Kidney capillary endothelial cell (primary cell): Measurements from ENCODE around the gene HDAC9.

ENCODE experiments used
- DNase-seq: peaks from one replicate; pipeline ENCODE4 v3.0.0-alpha.2; 2018; ENCODE audit warnings: low spot score

HDAC9 gene

GRCh38 chr7:18845700-18846099 is 350.2 kb downstream of the HDAC9 start:
- DNase-seq: no peak

- no peak for DNase-seq
These were observed 351.2 kb downstream of the HDAC9 start for GRCh38 chr7:18846765-18847215.

GRCh38 chr7:18849130-18849529 is 353.6 kb downstream of the HDAC9 start:
- no peak for DNase-seq

GRCh38 chr7:18855796-18856195 is 360.2 kb downstream of the HDAC9 start:
- no peak for DNase-seq

GRCh38 chr7:18858232-18858631 is 362.7 kb downstream of the HDAC9 start:
- DNase-seq: no peak

GRCh38 chr7:18859318-18859717 is 363.8 kb downstream of the HDAC9 start:
- DNase-seq: no peak

GRCh38 chr7:18860221-18860620 is 364.7 kb downstream of the HDAC9 start:
- DNase-seq: no peak

- DNase-seq: no peak
These were observed 366.1 kb downstream of the HDAC9 start for GRCh38 chr7:18861514-18862118.

GRCh38 chr7:18864967-18865366 is 369.4 kb downstream of the HDAC9 start:
- DNase-seq: no peak

GRCh38 chr7:18866359-18867036 is 370.9 kb downstream of the HDAC9 start:
- DNase-seq: peak; percentile 90

- no peak for DNase-seq
These were observed 376.8 kb downstream of the HDAC9 start for GRCh38 chr7:18872344-18872743.

GRCh38 chr7:18873734-18874336 is 378.3 kb downstream of the HDAC9 start:
- no peak for DNase-seq

GRCh38 chr7:18874880-18875279 is 379.3 kb downstream of the HDAC9 start:
- no peak for DNase-seq

- no peak for DNase-seq
These were observed 382.3 kb downstream of the HDAC9 start for GRCh38 chr7:18877874-18878273.

GRCh38 chr7:18886832-18887231 is 391.3 kb downstream of the HDAC9 start:
- no peak for DNase-seq

- DNase-seq: no peak
These were observed 393.9 kb downstream of the HDAC9 start for GRCh38 chr7:18889436-18889835.

- DNase-seq: peak; percentile 38
These were observed 394.6 kb downstream of the HDAC9 start for GRCh38 chr7:18890134-18890533.

GRCh38 chr7:18890885-18891621 is 395.5 kb downstream of the HDAC9 start:
- no peak for DNase-seq

- no peak for DNase-seq
These were observed 397.6 kb downstream of the HDAC9 start for GRCh38 chr7:18893156-18893555.

GRCh38 chr7:18894155-18894554 is 398.6 kb downstream of the HDAC9 start:
- no peak for DNase-seq

GRCh38 chr7:18895456-18895855 is 399.9 kb downstream of the HDAC9 start:
- peak; percentile 81 for DNase-seq

- peak; percentile 4 for DNase-seq
These were observed 400.9 kb downstream of the HDAC9 start for GRCh38 chr7:18896343-18896975.
